ENCODE data around the gene CARD19. TPM values are rescaled to one million over a fixed set of nuclear protein-coding genes. Genes with fewer than 3 reads are reported as not detected.
A peak's percentile ranks its signal among the peaks of the same experiment; 100 is the strongest.

The CARD19 gene
- total and polyA plus RNA-seq, 2 of the 8 experiments (the other 6 are each of a cell fraction or from before 2014, with no cell fraction given): 21.2 to 112 TPM

GRCh38 chr9:93141771-93142483 is 45.9 kb downstream of the CARD19 start:
- WGBS, 2 experiments (ENCODE audit: extremely low coverage in 1 of 2, insufficient coverage in 1 of 2, insufficient read length in 1 of 2, insufficient replicate concordance in 2 of 2, low coverage in 1 of 2, low lambda C conversion rate in 2 of 2, missing lambda C conversion rate in 1 of 2): 96% methylated on average over 8 of the region's 8 CpGs; no CpG with 5 or more reads in 1 of the 2 experiments
- Histone ChIP-seq H4K5ac (ENCODE audit: insufficient read length, low read depth, low read length) (no peak overlapping the region), H2AFZ (ENCODE audit: low read length) (no peak overlapping the region; the same call in 1 of the 2 replicates), H3K9ac (replicated peaks in 1 of 4; ENCODE audit: extremely low read depth in 1 of 4, low read depth in 3 of 4, low read length in 3 of 4) (no peak overlapping the region), H4K20me1 (replicated peaks in 1 of 2; ENCODE audit: control insufficient read depth in 1 of 2, insufficient read depth in 2 of 2, low read length in 2 of 2) (peaks cover 0 to 2% of the 10 kb centered on the region in 2 experiments), H2BK15ac (ENCODE audit: low read length) (no peak overlapping the region), H3K27me3 (replicated peaks in 1 of 4; ENCODE audit: control insufficient read depth in 3 of 4, extremely low read depth in 1 of 4, insufficient read depth in 3 of 4, low read length in 3 of 4) (no peaks in the 10 kb centered on the region), H2BK120ac (replicated peaks; ENCODE audit: low read depth, low read length) (no peak overlapping the region), H3K14ac (ENCODE audit: insufficient read length) (no peak overlapping the region), H2BK12ac (ENCODE audit: low read depth, low read length) (no peak overlapping the region; the same call in 1 of the 2 replicates), H3K79me2 (ENCODE audit: control insufficient read depth in 1 of 2, insufficient read depth in 2 of 2, low read length in 2 of 2) (no peaks in the 10 kb centered on the region), H3K4ac (replicated peaks; ENCODE audit: insufficient read length, low read depth, low read length) (no peak overlapping the region), H3K23ac (ENCODE audit: insufficient read length) (no peak overlapping the region), H2BK20ac (ENCODE audit: low read length) (peak overlapping the region; percentile 32; the same call in 1 of the 2 replicates), H3K56ac (replicated peaks; ENCODE audit: insufficient read length, low read depth, low read length) (no peak overlapping the region), H3K4me2 (ENCODE audit: insufficient read depth in 1 of 2, low read depth in 2 of 2, low read length in 2 of 2) (no peak overlapping the region), H3K4me1 (replicated peaks in 1 of 4; ENCODE audit: control insufficient read depth in 3 of 4, insufficient read depth in 4 of 4, low read length in 3 of 4) (peaks cover 0 to 8% (median 3%) of the 10 kb centered on the region in 4 experiments; a peak in 2 of 7 replicates), H3K79me1 (ENCODE audit: low read depth, low read length) (no peaks in the 10 kb centered on the region), H3K27ac (ENCODE audit: low read depth, low read length) (no peak overlapping the region), H3K23me2 (ENCODE audit: low read depth, low read length) (no peaks in the 10 kb centered on the region), H3K9me3 (ENCODE audit: insufficient read depth in 2 of 2, low read depth in 1 of 2, low read length in 1 of 2) (no peaks in the 10 kb centered on the region), H2AK5ac (ENCODE audit: low read depth, low read length) (no peak overlapping the region), H3K4me3 (ENCODE audit: extremely low read depth in 1 of 4, insufficient read depth in 2 of 4, low read depth in 3 of 4, low read length in 4 of 4) (no peak overlapping the region), H3K36me3 (ENCODE audit: control insufficient read depth in 2 of 4, insufficient read depth in 4 of 4, low read length in 3 of 4) (no peaks in the 10 kb centered on the region), H4K8ac (ENCODE audit: extremely low read depth, insufficient read depth, low read length) (no peak overlapping the region), H4K91ac (replicated peaks; ENCODE audit: insufficient read length, low read length) (no peak overlapping the region), H3K18ac (ENCODE audit: extremely low read depth, low read length) (no peak overlapping the region), H2BK5ac (ENCODE audit: low read depth, low read length) (peak overlapping the region; percentile 35; the same call in 1 of the 2 replicates)
- FAIRE-seq (no peak), DNase-seq (ENCODE audit: low read depth in 1 of 2, low spot score in 2 of 2) (no peak)
- ChIA-PET POLR2A (ENCODE audit: partially characterized antibody) (interaction anchor here (0.5 to 0.9 kb wide), 2 partner anchors 27 to 31 kb away, joined by 3 read pairs; no protein-coding TSS in a partner anchor), CTCF (ENCODE audit: partially characterized antibody) (interaction anchor here (0.9 to 7.5 kb wide), 5 partner anchors 11 to 32 kb away, joined by 4 to 74 read pairs (median 5); no protein-coding TSS in a partner anchor)
- TF ChIP-seq JUND (IDR thresholded peaks at IDR 0.05; ENCODE audit: low read length): no peak
- no peak for TF ChIP-seq BCL11A (IDR thresholded peaks at IDR 0.05; ENCODE audit: low read depth in 2 of 2, low read length in 2 of 2)
- TF ChIP-seq ATF3 (IDR thresholded peaks at IDR 0.05; ENCODE audit: insufficient read depth, low read depth, low read length): no peak
- TF ChIP-seq EGR1 (IDR thresholded peaks at IDR 0.05; ENCODE audit: borderline replicate concordance, low read depth, low read length): no peak
- TF ChIP-seq CTBP2 (IDR thresholded peaks at IDR 0.05; ENCODE audit: borderline replicate concordance, insufficient read depth, insufficient read length, low read length): no peak
- no peak for TF ChIP-seq NANOG (IDR thresholded peaks at IDR 0.05; ENCODE audit: insufficient read depth, low read depth, low read length, poor library complexity, severe bottlenecking)
- no peak for TF ChIP-seq RBBP5 (IDR thresholded peaks at IDR 0.05; ENCODE audit: borderline replicate concordance, low read depth, low read length)
- TF ChIP-seq TBP (IDR thresholded peaks at IDR 0.05; ENCODE audit: low read depth, low read length): no peak
- no peak for TF ChIP-seq SP2 (IDR thresholded peaks at IDR 0.05; ENCODE audit: low read length)
- TF ChIP-seq SAP30 (IDR thresholded peaks at IDR 0.05; ENCODE audit: insufficient read depth, insufficient replicate concordance, low read length): no peak

Measured in H1 (cell line).